HG03095 (cell line): Measurements from ENCODE around the gene EDAR.

Source experiments
- ATAC-seq: cut with Tn5 transposase; IDR thresholded peaks from one replicate; pipeline ENCODE4 v1.9.1; 2021; ENCODE audit warnings: moderate library complexity; ENCODE audit not compliant: unreplicated experiment

Gene EDAR

DNA sequence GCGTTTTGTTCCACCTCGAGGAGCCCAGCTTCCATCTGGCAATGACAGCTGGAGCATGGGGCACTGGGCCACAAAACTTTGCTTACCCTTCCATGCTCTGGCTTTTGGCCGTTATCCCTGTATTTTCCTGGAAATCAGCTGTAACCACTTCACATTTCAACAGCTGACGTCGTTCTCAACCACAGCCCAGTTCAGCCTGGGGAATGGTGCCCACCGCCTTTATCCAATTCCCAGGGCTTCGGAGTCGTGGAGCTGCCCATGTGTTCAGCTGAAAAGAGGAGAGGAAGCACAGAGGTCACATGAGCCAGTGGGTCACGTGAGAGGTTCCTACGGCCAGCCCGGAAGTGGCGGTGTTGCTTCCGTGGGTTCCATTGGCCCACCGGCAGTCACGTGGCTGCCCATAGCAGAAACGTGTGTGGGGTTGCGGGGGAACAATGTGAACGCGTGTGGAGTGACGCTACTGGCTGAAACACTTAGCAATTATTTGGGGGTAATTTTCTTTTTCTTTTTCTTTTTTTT lies 16.7 kb upstream of the EDAR start:
- no peak for ATAC-seq

DNA sequence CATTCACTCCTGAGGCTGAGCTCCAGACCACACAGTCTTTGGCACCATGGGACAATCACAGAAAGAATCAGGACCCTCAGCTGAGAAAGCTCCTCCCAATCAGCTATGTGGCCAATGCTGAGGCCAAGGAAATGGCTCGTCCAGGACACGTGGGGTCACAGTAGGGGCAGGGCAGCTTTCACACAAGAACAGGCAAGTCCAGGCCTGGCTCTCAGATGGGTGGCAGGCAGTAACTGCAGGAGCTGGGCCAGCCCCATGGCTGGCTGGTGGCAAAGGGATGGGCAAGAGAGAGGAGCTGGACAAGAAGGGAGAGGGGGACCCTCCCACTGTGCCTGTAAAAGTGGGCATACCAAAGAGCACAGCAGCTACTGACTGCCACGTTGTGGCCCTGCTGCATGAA lies 12.2 kb upstream of the EDAR start:
- no peak for ATAC-seq

DNA sequence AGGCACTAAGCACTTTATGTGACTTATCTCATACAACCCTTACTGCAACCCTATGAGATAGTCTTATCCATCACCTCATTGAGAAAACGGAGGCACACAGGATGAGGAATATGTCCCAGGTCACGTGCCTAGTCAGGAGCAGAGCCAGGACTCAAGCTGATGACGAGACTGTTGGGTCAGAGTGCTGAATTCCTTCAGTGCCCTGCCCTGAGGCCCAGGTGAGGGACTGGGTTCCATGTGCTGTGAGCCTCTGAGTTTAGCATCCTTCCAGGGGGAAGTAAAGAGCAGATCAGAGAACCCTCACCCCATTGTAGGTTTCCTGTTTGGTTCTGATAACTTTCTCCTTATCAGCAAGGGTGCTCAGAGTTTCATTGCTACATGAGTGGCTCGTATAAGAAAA lies 11.7 kb upstream of the EDAR start:
- ATAC-seq = no peak

DNA sequence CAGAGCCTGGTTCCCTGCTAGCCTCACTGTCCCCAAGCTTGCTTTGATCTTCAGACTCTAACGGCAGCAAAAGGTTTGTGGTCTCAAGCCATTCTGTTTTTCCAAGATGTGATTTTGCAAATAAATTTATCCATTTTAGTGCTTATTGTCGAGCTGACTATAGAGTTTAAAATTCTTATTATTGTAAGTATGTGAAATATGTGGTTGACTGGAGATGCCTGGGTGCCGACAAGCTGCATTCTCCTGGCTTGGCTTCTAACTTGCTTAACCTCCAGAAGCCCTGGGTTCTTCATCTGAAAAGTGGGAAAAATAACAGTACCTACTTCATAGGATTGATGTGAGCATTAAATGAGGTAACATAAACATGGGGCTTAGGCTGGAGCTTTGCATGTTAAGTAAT lies 9.9 kb upstream of the EDAR start:
- ATAC-seq = no peak

DNA sequence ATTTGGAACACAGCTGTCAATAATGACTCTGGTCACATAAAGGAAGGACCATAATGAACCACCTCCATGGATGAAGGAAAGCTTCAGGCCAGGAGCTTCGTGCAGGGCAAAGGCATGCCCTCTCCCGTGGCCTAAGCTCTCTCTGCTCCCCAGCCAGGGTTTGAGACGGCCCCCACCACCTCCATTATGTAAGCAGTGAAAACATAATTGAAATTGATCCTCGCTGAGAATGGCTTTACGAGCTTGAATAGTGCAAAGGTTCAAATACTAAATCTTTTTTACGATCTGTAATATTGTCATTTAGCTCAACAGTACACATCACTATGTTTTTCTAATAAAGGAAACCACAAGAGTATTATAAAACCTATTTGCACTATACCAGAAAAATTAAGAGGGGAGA lies 5.2 kb upstream of the EDAR start:
- no peak for ATAC-seq

DNA sequence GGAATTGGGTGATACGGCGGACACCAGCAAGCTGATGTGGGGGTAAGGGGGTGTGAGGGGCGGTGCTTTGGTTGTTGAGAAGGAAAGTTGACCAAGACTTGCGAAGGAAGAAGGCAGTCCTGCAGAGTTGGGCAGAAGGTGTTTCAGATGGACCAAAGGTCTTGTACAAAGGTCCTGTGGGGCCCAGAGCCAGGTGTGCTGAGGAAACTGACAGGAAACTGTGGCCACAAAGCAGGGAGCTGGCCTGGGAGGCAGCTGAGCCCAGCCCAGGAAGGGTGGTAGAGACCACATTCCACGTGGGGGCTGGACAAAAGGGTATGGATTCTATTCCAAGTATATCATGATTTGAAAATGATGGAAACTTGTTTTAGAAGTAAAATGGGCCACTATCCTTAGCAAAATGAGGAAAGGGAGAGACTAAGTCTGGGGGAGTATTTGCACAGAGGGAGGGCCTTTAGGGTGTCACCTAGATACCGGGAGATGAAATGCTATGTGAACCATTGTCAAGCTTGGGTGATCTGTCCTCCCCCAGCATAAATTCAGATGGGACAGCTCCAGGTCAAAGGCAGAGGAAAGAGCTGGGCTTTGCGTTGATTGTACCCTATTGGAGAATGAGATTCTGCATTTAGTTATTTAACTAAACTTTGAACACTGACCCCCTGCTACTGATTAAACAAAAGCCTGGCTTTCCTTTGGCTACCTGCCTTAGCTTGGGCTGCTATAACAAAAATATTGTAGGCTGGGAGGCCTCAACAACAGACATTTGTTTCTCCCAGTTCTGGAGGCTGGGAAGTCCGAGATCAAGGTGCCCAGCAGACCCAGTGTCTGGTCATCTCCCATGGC lies 4.3 kb upstream of the EDAR start:
- ATAC-seq = no peak

DNA sequence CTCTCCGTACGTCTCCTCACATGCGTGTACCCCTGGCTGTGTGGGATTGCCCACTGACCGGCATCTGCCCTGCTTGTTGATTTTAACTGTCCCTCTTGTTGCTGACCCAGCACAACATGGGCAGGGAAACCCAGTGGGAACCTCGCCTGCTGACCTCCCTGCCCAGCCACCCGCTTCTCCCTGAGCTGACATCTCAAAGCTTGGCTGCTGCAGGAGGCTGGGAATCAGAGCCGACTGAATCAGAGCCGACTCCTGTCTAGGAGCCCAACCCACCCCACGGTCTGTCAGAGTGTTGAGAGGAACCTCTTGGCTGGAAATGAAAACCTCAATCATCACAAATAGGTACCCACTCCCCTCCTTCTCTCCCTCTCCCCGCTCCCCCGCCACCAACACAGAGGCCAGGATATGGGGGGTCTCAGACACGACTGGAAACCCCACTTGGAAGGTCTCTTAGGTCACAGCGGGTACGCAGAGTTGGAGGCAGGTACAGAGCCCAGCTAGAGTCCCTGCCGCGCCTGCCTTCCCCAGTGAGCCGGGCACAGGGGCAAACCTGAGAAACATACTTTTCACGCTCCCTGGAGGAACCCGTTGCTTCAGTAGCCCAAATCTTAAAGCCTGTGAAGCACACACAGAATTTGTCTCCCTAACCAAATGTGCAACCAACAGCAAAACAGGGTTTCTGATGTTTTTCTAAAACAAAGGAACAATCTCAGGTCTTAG lies 784 bp downstream of the EDAR start:
- ATAC-seq = no peak

DNA sequence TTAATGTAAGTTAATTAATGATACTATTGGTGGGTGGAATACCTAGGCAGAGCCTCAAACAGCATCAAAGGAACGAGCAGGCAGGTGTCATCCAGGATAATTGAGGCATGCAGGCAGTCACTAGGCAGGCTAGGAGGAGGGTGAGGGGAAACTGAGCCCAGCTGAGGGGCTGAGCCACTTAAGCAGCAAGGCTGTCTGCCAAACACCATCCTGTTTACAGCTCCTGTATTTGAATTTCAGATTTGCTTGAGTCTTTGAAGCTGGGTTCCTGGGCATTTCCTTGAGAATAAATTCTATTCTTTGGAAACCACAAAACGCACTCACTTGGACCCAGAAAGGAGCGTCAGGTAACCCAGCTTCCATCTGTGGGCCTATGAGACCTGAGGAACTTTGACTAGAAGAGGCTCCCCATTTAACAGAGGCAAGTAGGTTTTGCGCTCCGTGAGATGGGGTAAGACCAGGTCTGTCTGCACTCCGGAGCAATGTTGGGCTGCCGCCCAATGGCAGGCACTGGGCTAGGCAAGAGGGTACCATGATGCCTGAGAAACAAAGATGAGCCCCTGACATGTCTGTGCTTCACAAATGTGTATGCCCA lies 2.0 kb downstream of the EDAR start:
- no peak for ATAC-seq

DNA sequence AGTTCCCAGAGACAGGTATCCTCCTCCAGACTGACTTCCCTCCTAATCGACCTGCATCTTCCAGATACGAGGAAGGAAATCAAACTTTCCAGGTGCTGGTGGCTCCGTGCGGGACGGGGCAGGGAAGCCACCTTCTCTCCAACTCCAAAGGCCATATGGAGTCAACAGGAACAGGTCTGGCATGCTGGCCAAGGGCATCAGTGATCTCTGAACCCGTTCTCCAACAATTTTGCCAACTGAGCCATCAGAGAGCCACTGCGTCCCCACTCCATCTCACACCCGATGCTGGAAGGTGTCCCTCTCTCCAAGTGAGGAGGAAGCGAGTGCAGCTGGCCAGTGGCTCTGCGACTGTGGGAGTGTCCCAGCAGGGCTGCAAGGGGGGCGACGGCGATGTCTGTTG lies 5.4 kb downstream of the EDAR start:
- no peak for ATAC-seq

DNA sequence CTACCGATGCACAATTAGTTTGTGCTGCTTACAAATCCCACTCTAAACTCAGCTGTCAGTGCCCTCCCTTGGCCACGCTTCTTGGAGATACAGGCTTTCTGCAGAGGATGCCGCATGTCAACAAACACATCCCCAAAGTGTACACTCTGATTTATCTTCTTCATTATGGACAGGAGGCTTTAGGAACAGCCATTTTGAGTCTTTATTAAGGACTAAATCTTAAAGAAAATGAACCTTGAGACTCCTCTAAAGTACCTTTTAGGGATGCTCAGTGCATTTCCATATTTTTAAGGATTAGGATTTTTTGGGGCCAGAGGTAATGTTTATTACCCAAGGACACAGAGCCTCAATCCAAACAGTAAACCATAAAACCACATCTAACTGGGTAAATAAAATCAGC lies 6.0 kb downstream of the EDAR start:
- no peak for ATAC-seq

DNA sequence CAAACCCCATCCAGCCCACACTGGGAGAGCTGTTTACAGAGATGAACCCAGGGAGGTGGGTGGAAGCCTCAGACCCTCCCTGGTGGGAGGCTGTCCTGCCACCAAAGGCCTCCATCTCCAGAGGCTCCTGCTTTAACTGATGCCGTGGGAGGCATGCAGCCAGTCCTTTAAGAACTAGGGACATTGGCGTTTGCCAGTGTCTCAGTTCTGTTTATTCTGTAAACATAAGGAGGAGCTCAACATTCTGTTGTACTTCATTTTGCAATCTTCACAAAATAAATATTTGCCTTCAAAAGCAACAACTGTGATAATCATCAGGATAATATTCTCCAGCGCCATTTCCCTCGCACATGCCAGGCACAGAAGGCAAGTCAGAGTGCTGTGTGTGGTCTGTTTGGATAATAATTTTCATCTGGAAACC lies 6.8 kb downstream of the EDAR start:
- no peak for ATAC-seq

DNA sequence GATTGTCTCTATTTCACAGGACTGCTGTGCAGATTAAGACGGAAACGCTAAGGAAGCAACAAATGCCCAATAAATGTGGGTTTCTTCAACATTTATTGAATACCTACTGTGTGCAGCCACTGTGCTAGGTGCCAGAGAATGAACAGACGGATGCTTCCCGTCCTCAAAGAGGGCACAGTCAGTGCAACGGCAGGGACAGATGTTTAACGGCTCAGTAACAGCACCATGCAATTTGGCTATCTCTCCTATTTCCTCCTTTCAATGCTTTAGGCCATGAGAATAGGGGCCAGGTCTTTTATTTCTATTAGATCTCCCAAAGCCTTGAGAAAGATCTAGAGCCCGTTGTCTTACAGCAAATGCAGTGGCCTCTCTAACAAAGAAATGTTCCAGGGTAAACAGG lies 7.2 kb downstream of the EDAR start:
- ATAC-seq = no peak

DNA sequence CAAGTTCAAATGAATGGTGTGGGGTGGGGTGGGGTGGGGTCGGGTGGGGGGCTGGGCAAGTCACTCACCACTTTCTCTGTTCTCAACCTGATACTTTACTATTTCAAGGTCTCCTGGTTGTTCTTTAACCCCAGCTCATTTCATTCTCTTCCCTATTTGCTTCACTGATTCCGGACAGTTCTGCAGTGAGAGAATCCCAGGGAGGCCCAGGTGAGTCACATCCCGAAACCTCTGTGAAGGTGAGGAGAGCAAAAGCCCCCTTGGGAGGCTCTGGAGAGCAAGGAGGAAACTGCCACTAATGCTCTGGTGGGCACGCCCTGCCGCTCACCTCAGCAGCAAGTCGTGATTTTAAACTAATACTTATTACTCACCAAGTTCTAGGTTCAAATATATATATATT lies 8.9 kb downstream of the EDAR start:
- ATAC-seq = no peak

DNA sequence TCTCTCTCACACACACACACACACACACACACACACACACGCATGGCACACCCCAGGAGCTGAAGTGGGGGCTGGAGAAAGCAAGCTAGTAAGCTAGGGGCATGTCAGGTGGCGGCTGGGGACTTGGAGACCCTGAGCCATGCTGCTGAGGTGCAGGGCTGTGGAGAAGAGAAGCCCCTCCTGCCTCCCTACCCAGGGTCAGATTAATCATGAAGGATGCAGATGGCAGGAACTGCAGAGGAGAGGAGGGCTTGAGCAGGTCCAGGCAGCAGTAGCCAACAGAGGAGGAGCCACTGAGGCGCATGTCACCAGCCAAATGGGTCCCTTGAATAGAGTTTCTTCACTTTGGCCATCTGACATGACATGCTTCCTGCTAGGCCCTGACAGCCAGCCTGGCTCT lies 9.6 kb downstream of the EDAR start:
- no peak for ATAC-seq

DNA sequence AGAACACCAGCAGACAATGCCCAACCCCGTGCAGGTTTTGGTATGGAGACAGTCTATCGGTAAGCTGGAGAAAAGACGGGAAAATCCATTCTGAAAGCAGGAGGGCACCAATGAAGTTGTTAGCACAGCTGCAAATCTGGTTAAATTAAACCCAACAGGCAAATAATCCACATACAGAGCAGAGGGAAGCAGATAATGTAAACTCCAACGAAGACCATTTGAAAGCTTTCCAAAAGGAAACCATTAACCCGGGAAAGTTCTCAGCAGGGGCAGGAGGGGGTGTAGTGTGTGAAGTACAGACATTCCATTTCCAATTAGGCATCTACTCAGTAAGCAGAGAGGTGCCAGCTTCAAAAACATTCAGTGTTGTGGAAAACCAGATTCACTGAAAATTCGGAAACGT lies 10.3 kb downstream of the EDAR start:
- no peak for ATAC-seq

DNA sequence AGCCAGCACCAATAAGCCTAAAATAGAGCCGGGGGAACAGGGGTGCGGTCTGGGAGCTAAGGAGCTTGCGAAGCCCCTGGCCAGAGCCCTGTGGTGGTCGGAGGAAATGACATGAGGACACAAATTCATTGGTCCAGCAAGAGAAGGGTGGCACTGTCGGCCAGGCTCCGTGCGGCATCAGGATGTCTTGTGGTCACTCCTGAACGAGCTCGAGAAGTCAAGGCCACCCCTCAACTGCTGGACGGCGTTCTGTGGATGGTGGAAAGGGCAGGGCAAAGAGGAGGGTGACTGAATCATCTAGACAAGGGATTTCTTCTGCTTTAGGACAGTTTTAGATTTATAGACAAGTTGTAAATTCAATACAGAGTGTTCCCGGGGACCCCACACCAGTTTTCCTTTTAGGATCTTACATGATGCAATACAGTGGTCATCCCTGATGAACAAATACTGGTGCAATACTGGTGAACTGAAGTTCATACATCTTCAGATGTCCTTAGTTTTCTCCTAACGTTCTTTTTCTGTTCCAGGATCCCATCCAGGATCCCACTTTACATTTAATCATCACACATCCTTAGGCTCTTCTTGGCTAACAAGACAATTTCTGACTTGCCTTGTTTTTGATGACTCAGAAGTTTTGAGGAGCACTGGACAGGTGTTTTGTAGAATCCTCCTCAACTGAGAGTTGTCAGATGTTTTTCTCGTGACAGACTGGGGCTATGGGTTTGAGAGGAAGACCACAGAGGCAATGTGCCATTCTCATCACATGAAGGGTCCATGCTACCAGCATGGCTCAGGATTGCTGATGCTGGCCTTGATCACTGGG lies 13.2 kb downstream of the EDAR start:
- no peak for ATAC-seq

DNA sequence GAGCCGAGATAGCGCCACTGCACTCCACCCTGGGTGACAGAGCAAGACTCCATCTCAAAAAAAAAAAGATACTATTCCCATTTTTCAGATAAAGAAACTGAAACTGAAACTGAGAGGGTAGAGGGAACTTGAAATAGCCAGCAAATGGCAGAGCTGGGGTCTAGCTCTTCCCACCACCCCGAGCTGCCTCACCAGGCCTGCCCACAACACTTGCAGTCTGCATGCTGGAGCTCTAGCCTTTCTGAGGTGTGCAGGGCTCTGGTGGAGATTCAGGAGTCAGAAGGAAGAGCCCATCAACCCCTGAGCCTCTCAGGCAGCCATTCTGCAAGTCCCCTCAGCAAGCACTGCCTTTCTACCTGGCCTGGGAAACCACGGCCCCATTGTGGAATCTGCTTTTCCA lies 14.3 kb downstream of the EDAR start:
- ATAC-seq = no peak

DNA sequence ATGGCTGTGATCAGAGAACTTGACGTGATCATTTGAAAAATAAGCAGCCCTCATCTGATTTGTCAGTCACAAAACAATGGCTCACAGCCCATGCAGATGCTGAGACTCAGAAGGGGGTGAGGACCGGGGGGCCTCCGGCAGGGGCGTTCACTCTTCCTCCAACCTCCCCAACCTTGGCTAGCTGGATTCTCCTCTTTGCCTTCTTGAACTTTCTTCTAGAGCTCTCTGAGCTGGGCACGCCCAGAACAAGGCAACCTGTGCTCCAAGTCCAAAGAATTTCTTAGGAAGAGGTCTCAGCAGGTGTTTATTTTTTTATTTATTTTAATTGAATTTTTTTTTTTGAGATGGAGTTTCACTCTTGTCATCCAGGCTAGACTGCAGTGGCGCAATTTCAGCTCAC lies 16.4 kb downstream of the EDAR start:
- no peak for ATAC-seq

DNA sequence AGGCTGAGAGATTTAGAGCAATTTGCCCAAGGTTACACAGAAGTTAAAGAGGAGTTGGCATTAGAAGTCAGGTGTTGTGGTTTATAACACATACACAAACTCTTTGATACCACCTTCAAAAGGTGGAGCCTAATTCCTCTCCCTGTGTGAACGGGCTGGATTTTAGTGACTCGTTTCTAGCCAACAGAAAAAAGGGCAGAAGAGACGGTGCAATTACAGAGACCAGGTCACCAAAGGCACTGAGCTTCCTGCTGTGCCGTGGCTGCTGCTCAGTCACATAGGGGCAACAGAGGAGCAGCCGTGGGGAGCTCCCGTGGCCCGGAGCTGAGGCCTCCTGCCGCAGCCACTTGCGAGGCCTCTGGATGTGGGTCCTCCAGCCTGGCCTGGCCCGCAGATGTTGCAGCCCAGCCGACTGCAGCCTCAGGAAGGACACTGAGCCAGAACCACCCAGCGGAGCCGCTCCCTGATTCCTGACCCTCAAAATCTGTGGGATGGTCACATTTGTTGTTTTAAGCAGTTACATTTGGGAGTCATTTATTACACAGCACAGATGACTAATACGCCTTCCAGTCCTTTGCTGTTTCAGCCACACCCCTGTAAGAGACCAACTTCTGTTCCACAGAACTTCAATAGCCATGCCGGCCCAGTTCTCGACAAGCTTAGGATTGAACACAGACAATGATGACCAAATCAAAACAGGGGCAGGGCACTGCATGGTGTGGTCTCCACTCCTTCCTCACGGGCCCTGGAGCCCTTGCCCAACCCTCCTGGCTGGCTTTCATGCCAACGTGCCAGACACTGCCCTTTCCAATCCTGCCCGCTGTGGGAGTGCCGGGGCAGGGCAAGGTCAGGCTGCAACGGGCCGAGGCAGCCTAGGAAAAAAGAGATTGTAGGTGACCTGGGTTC lies 17.1 kb downstream of the EDAR start:
- ATAC-seq = no peak

DNA sequence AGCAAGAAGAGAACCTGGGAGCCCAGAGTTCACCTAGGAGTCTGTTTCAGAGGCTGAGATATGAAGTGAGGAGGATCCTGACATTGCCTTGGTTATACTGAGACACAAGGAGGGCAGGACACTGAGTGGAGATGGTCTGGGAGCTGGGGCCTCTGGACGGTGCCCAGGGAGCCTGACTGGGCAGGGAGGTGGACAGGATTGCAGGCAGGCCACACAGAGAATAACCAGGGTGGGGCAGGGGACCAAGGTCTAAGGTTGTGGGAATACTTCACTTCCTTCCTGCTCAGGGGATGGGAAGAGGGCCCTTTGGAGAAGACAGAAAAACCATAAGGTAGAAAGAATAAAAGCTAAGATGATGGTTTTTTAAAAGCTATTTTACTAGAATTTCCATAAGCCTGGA lies 18.7 kb downstream of the EDAR start:
- ATAC-seq = no peak
